ENCODE measurements around the gene ZBED5. TPM values are rescaled to one million over a fixed set of nuclear protein-coding genes. Genes with fewer than 3 reads are reported as not detected.

The ZBED5 gene
- polyA plus RNA-seq, 4 donors: 101 to 118 (median 110) TPM

- no peak for DNase-seq (ENCODE audit: low read depth in 4 of 4, low spot score in 2 of 4)
These were observed 24.0 kb upstream of the ZBED5 start for GRCh38 chr11:10881892-10882291.

- no peak for DNase-seq (ENCODE audit: low read depth in 4 of 4, low spot score in 2 of 4)
These were observed 20.8 kb upstream of the ZBED5 start for GRCh38 chr11:10878408-10879214.

- no peak for DNase-seq (ENCODE audit: low read depth in 4 of 4, low spot score in 2 of 4)
These were observed 18.3 kb upstream of the ZBED5 start for GRCh38 chr11:10876158-10876557.

GRCh38 chr11:10875430-10876021, 17.7 kb upstream of the ZBED5 start:
- no peak for DNase-seq (ENCODE audit: low read depth in 4 of 4, low spot score in 2 of 4)

- no peak for DNase-seq (ENCODE audit: low read depth in 4 of 4, low spot score in 2 of 4)
These were observed 14.2 kb upstream of the ZBED5 start for GRCh38 chr11:10872097-10872496.

- DNase-seq (ENCODE audit: low read depth in 4 of 4, low spot score in 2 of 4): no peak
These were observed 10.5 kb upstream of the ZBED5 start for GRCh38 chr11:10868352-10868751.

GRCh38 chr11:10866893-10867331, 9.1 kb upstream of the ZBED5 start:
- DNase-seq (ENCODE audit: low read depth in 4 of 4, low spot score in 2 of 4): no peak

GRCh38 chr11:10865837-10866270, 8.0 kb upstream of the ZBED5 start:
- DNase-seq (ENCODE audit: low read depth in 4 of 4, low spot score in 2 of 4): no peak

GRCh38 chr11:10864688-10865087, 6.8 kb upstream of the ZBED5 start:
- DNase-seq (ENCODE audit: low read depth in 4 of 4, low spot score in 2 of 4): no peak

- no peak for DNase-seq (ENCODE audit: low read depth in 4 of 4, low spot score in 2 of 4)
These were observed 4.6 kb upstream of the ZBED5 start for GRCh38 chr11:10862446-10862845.

GRCh38 chr11:10861799-10862198, 3.9 kb upstream of the ZBED5 start:
- DNase-seq (ENCODE audit: low read depth in 4 of 4, low spot score in 2 of 4): no peak

GRCh38 chr11:10861047-10861446, 3.2 kb upstream of the ZBED5 start:
- no peak for DNase-seq (ENCODE audit: low read depth in 4 of 4, low spot score in 2 of 4)

- peak in 3 of 4 donors; percentile 50 to 94 (median 52) for DNase-seq (ENCODE audit: low read depth in 4 of 4, low spot score in 2 of 4)
These were observed 829 bp upstream of the ZBED5 start for GRCh38 chr11:10858439-10859325.

GRCh38 chr11:10857459-10857708, 469 bp downstream of the ZBED5 start:
- peak; percentile 31 to 87 (median 66) for DNase-seq (ENCODE audit: low read depth in 4 of 4, low spot score in 2 of 4)

- DNase-seq (ENCODE audit: low read depth in 4 of 4, low spot score in 2 of 4): peak in 2 of 4 donors; percentile 54 to 82
These were observed 979 bp downstream of the ZBED5 start for GRCh38 chr11:10856689-10857458.

GRCh38 chr11:10855295-10855694, 2.6 kb downstream of the ZBED5 start:
- no peak for DNase-seq (ENCODE audit: low read depth in 4 of 4, low spot score in 2 of 4)

- no peak for DNase-seq (ENCODE audit: low read depth in 4 of 4, low spot score in 2 of 4)
These were observed 9.6 kb downstream of the ZBED5 start for GRCh38 chr11:10847960-10848860.

- no peak for DNase-seq (ENCODE audit: low read depth in 4 of 4, low spot score in 2 of 4)
These were observed 11.2 kb downstream of the ZBED5 start for GRCh38 chr11:10846660-10847059.

GRCh38 chr11:10845589-10845988, 12.3 kb downstream of the ZBED5 start:
- DNase-seq (ENCODE audit: low read depth in 4 of 4, low spot score in 2 of 4): no peak

GRCh38 chr11:10844796-10845195, 13.1 kb downstream of the ZBED5 start:
- DNase-seq (ENCODE audit: low read depth in 4 of 4, low spot score in 2 of 4): no peak
